Endodermal cell (in vitro differentiated cells): ENCODE results near the gene LRRC27. TPM values are rescaled to one million over a fixed set of nuclear protein-coding genes. Genes with fewer than 3 reads are reported as not detected.

Experiments used
- DNase-seq: peaks from one replicate; pipeline ENCODE4 v3.0.0-alpha.2; 2017
- H3K27ac ChIP-seq: 2 replicates; pipeline ENCODE4 v1.5.1; 2013; ENCODE audit warnings: mild to moderate bottlenecking, low read depth, low read length, moderate library complexity
- H3K27me3 ChIP-seq: 2 replicates; pipeline ENCODE4 v1.6.1; 2013; ENCODE audit warnings: mild to moderate bottlenecking, low read length, moderate library complexity; ENCODE audit not compliant: insufficient read depth, control insufficient read depth, poor library complexity, severe bottlenecking
- H3K36me3 ChIP-seq: 2 replicates; pipeline ENCODE4 v1.7.0; 2013; ENCODE audit warnings: mild to moderate bottlenecking, low read length, moderate library complexity; ENCODE audit not compliant: control insufficient read depth, insufficient read depth
- H3K4me1 ChIP-seq: one replicate; pipeline ENCODE4 v1.7.0; 2013; ENCODE audit warnings: low read length; ENCODE audit not compliant: control insufficient read depth, insufficient read depth
- H3K4me3 ChIP-seq: 2 replicates; pipeline ENCODE4 v1.5.1; 2013; ENCODE audit warnings: mild to moderate bottlenecking, low read length, moderate library complexity
- H3K9ac ChIP-seq: 2 replicates; pipeline ENCODE4 v1.6.1; 2013; ENCODE audit warnings: mild to moderate bottlenecking, low read length, moderate library complexity; ENCODE audit not compliant: poor library complexity, severe bottlenecking; ENCODE audit errors: extremely low read depth
- H3K9me3 ChIP-seq: 2 replicates; pipeline ENCODE4 v1.6.1; 2013; ENCODE audit warnings: mild to moderate bottlenecking, low read length, moderate library complexity; ENCODE audit not compliant: control insufficient read depth
- H3K27ac Mint-ChIP-seq: 2 replicates; pipeline ENCODE4 v1.8.0; 2020; ENCODE audit warnings: mixed read lengths
- H3K27me3 Mint-ChIP-seq: 2 replicates; pipeline ENCODE4 v1.8.0; 2021; ENCODE audit warnings: mild to moderate bottlenecking, mixed read lengths; ENCODE audit not compliant: insufficient read depth
- H3K36me3 Mint-ChIP-seq: 2 replicates; pipeline ENCODE4 v1.8.0; 2020; ENCODE audit warnings: low read depth, mixed read lengths
- H3K4me1 Mint-ChIP-seq: 2 replicates; pipeline ENCODE4 v1.8.0; 2020; ENCODE audit warnings: mixed read lengths
- H3K4me3 Mint-ChIP-seq: 2 replicates; pipeline ENCODE4 v1.8.0; 2020; ENCODE audit warnings: mild to moderate bottlenecking, moderate library complexity, mixed read lengths
- H3K9me3 Mint-ChIP-seq: 2 replicates; pipeline ENCODE4 v1.8.0; 2020; ENCODE audit warnings: mild to moderate bottlenecking, mixed read lengths
- WGBS, 2 experiments: methylation state at CpG; one replicate each; pipeline versions ENCODE4 v1.1.5 to v1.1.7; 2013; ENCODE audit warnings: missing lambda C conversion rate in 2 of 2, mixed read lengths in 1 of 2; ENCODE audit not compliant: insufficient coverage in 1 of 2, insufficient read length in 1 of 2; 5-methylcytosine and 5-hydroxymethylcytosine counted together
- total RNA-seq, 2 donors: library from RNA; stranded (reverse); fragmentation: NEBNext Ultra II Directional in 1 of 2; extraction: Animal tissue kit (Norgen Biotek cat#: 25700) in 1 of 2; gene quantifications; 2 replicates in 1 of 2; 3 replicates in 1 of 2; pipeline ENCODE4 v1.2.1, GENCODE V29; 2021
- TF ChIP-seq, protein P1 (sequence below): fragments of 200-600 bp; sonication (generic); conservative IDR thresholded peaks from 2 replicates; pipeline ENCODE4 v1.5.0; 2021; ENCODE audit warnings: antibody characterized with exemption, mild to moderate bottlenecking

Gene LRRC27
- total RNA-seq, 2 donors from 2014 or later = 10.3 to 14.6 TPM

DNA sequence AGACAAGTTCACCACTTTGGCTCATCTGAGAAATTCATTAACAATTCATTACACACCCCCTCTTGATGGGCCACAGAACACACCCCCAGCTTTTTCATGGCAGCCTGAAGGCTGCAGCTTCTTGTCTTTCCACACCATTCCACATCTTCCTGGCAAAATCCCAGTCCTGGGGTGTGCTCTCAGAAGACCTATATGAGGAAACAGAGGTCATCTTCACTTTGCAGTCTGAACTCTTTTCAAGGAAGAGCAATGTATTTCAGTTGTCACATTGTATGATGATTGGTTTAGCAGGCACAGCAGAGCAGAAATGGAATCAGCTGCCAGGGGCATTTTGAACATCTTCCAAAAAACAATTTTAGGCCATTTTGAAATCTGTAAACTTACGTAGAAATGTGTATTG lies 7.8 kb upstream of the LRRC27 start:
- no peak overlapping the region for H3K4me3 Mint-ChIP-seq
- no peak overlapping the region for H3K27ac ChIP-seq
- H3K9ac ChIP-seq = no peak overlapping the region
- H3K9me3 ChIP-seq = peaks cover 6% of the 10 kb centered on the region
- peaks cover 39% of the 10 kb centered on the region for H3K36me3 Mint-ChIP-seq
- H3K27me3 Mint-ChIP-seq = no peaks in the 10 kb centered on the region
- DNase-seq = no peak
- peaks cover 4% of the 10 kb centered on the region for H3K9me3 Mint-ChIP-seq
- no peaks in the 10 kb centered on the region for H3K27me3 ChIP-seq
- no peak overlapping the region for H3K27ac Mint-ChIP-seq
- no peak overlapping the region for H3K4me3 ChIP-seq
- H3K36me3 ChIP-seq = peaks cover 22% of the 10 kb centered on the region
- H3K4me1 ChIP-seq = no peaks in the 10 kb centered on the region
- peaks cover 2% of the 10 kb centered on the region for H3K4me1 Mint-ChIP-seq
- no CpG with 5 or more reads among the region's 1 CpG for WGBS, 2 experiments
- TF ChIP-seq, protein P1, sequence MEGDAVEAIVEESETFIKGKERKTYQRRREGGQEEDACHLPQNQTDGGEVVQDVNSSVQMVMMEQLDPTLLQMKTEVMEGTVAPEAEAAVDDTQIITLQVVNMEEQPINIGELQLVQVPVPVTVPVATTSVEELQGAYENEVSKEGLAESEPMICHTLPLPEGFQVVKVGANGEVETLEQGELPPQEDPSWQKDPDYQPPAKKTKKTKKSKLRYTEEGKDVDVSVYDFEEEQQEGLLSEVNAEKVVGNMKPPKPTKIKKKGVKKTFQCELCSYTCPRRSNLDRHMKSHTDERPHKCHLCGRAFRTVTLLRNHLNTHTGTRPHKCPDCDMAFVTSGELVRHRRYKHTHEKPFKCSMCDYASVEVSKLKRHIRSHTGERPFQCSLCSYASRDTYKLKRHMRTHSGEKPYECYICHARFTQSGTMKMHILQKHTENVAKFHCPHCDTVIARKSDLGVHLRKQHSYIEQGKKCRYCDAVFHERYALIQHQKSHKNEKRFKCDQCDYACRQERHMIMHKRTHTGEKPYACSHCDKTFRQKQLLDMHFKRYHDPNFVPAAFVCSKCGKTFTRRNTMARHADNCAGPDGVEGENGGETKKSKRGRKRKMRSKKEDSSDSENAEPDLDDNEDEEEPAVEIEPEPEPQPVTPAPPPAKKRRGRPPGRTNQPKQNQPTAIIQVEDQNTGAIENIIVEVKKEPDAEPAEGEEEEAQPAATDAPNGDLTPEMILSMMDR = no peak

DNA sequence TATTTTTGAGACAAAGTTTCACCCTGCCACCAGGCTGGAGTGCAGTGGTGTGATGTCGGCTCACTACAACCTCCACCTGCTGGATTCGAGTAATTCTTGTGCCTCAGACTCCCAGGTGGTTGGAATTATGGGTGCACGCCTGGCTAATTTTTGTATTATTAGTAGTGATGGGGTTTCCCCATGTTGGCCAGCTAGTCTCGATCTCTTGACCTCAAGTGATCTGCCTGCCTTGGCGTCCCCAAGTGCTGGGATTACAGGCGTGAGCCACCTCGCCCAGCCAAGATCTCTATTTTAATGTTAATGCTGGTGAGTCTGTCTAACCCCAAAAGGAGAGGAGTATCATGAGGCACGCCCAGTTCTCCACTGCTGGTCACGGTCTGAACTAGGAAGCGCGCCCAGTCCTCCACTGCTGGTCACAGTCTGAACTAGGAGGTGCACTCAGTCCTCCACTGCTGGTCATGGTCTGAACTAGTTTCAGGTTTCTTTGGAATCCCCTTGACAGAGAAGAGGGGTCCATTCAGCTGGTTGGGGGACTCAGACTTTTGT lies 5.6 kb upstream of the LRRC27 start:
- H3K27me3 ChIP-seq = no peaks in the 10 kb centered on the region
- Mint-ChIP-seq H3K27ac (no peak overlapping the region), H3K36me3 (peaks cover 44% of the 10 kb centered on the region), H3K9me3 (peaks cover 7% of the 10 kb centered on the region), H3K4me1 (peaks cover 16% of the 10 kb centered on the region), H3K4me3 (no peak overlapping the region), H3K27me3 (no peaks in the 10 kb centered on the region)
- no peaks in the 10 kb centered on the region for H3K4me1 ChIP-seq
- no peak for DNase-seq
- WGBS, 2 experiments = 89 to 92% methylated on average over 9 to 11 of the region's 11 CpGs
- no peak overlapping the region for H3K4me3 ChIP-seq
- TF ChIP-seq, protein P1 = no peak
- peaks cover 22% of the 10 kb centered on the region for H3K36me3 ChIP-seq
- H3K9ac ChIP-seq = no peak overlapping the region
- peaks cover 6% of the 10 kb centered on the region for H3K9me3 ChIP-seq
- no peak overlapping the region for H3K27ac ChIP-seq

DNA sequence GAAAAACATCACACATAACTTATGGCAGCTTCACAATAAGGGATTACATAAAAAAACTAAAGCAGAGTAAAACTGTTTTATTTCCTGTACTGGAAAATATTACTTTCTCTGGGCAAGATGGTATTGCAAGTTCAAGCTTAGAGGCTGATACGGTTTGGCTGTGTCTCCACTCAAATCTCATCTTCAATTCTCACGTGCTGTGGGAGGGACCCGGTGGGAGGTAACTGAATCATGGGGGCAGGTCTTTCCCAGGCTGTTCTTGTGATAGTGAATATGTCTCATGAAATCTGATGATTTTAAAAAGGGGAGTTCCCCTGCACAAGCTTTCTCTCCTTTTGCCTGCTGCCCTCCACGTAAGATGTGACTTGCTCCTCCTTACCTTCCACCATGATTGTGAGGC lies 5.1 kb upstream of the LRRC27 start:
- TF ChIP-seq, protein P1 = no peak
- Mint-ChIP-seq H3K36me3 (peaks cover 44% of the 10 kb centered on the region), H3K9me3 (peaks cover 7% of the 10 kb centered on the region), H3K4me1 (peaks cover 16% of the 10 kb centered on the region), H3K27me3 (no peaks in the 10 kb centered on the region), H3K27ac (no peak overlapping the region), H3K4me3 (no peak overlapping the region)
- WGBS, 2 experiments = 97 to 100% methylated on average over 1 to 4 of the region's 4 CpGs
- no peak overlapping the region for H3K27ac ChIP-seq
- H3K27me3 ChIP-seq = no peaks in the 10 kb centered on the region
- DNase-seq = no peak
- peaks cover 6% of the 10 kb centered on the region for H3K9me3 ChIP-seq
- H3K4me3 ChIP-seq = no peak overlapping the region
- no peaks in the 10 kb centered on the region for H3K4me1 ChIP-seq
- peaks cover 22% of the 10 kb centered on the region for H3K36me3 ChIP-seq
- H3K9ac ChIP-seq = no peak overlapping the region
